K562 (cell line): Measurements from ENCODE around the gene S100A6. TPM values are rescaled to one million over a fixed set of nuclear protein-coding genes. Genes with fewer than 3 reads are reported as not detected.

Experiments
- KDM1A ChIP-seq, 2 experiments: fragments of 450-650 bp; IDR thresholded peaks; 2 replicates each; pipeline ENCODE4 v1.6.1; 2016; ENCODE audit warnings: mild to moderate bottlenecking in 2 of 2
- NR1H2 ChIP-seq: sonication (generic); formaldehyde crosslinking; IDR thresholded peaks from 2 replicates; pipeline ENCODE4 v1.4.0; 2020; ENCODE audit warnings: mild to moderate bottlenecking, missing genetic modification reagents
- SIX5 ChIP-seq, 2 experiments: IDR thresholded peaks; 2 replicates each; pipeline ENCODE4 v1.6.1; 2011; ENCODE audit warnings: low read length in 2 of 2, borderline replicate concordance in 1 of 2, low read depth in 1 of 2, mild to moderate bottlenecking in 1 of 2, moderate library complexity in 1 of 2; ENCODE audit not compliant: insufficient read depth in 1 of 2
- U2AF1 ChIP-seq: fragments of 200-400 bp; formaldehyde crosslinking; optimal IDR thresholded peaks from 2 replicates; pipeline ENCODE3; 2017; ENCODE audit warnings: mild to moderate bottlenecking, low read depth, low read length, moderate library complexity
- ZNF23 ChIP-seq: fragments of 250-450 bp; sonication (Bioruptor Pico); IDR thresholded peaks from 2 replicates; pipeline ENCODE4 v1.4.0; 2020; ENCODE audit warnings: mild to moderate bottlenecking
- polyA plus RNA-seq, 8 experiments: library from polyadenylated mRNA; depleted of rRNA in 4 of 8; stranded (reverse) in 5 of 8; unstranded in 3 of 8; fragments of >200 nt; fragmentation: Nextera tagmentation in 2 of 8; fragmentation: Illumina TruSeq in 1 of 8; extraction: Ambion mirVana in 2 of 8; extraction: Trizol in 1 of 8; gene quantifications; 2 replicates each; pipeline versions ENCODE4 v1.2.1 to v1.2.3, GENCODE V29; 2011 to 2014; ENCODE audit warnings: inconsistent platforms in 1 of 8, missing spikeins in 1 of 8
- total RNA-seq, 7 experiments: library from RNA; depleted of rRNA in 6 of 7; stranded (reverse); fragments of >200 nt in 6 of 7; fragmentation: Illumina TruSeq in 2 of 7; extraction: Trizol in 2 of 7; gene quantifications; 2 replicates each; pipeline versions ENCODE4 v1.2.1 to v1.2.3, GENCODE V29; 2011 to 2021; ENCODE audit warnings: low replicate concordance in 1 of 7
- TF ChIP-seq, protein P1 (sequence below): fragments of 250-450 bp; sonication (Bioruptor Pico); IDR thresholded peaks from 2 replicates; pipeline ENCODE4 v1.4.0; 2020; ENCODE audit warnings: mild to moderate bottlenecking, moderate library complexity
- TF ChIP-seq, protein P2 (sequence below): fragments of 450-650 bp; formaldehyde crosslinking; IDR thresholded peaks from 2 replicates; pipeline ENCODE4 v1.4.0; 2020; ENCODE audit warnings: mild to moderate bottlenecking

The S100A6 gene
- total and polyA plus RNA-seq, 9 of the 15 experiments (the other 6 are each of a cell fraction or from before 2014, with no cell fraction given): 9.8 to 66.5 (median 23.2) TPM

DNA sequence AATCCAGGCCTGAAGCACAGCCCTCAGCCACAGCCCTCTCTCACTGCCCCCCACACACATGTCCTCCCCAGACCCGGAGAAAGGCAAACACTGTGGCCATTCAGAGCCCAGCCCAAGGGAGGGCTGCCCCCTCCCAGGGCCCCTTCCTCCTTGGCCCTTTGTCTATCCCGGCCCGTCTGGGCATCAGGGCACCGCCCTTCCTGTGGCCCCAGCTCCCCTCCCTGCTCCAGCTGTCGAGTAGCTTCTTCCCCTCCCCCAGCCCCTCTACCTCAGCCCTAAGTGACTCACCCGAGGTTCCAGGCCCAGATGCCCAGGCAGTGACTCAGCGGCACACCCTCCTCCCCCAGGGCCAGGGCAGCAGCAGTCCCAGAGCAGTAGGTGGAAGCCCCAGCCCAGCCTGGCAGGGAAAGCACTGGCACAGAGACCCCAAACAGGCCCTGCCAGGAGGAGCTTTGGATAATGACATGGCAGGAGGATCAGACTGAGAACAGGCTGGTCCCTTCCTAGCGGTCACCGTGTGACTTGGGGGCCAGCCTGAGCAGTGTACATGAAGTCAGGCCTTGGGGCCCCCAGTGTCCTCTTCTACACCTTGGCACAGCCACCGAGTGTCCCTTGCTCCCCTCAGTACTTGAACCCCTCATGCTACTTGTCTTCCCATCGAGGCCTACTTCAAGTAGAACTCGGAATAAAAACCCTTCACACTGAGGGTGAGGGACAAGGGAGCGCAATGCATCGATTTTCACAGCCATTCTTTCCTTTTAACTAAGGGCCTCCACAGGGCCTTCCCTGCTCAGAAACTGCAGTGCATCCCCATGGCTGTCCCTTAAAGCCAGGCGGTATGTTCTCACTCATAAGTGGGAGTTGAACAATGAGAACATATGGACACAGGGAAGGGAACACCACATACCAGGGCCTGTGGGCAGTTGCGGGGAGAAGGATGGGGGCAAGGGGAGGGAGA lies 30.9 kb upstream of the S100A6 start (continued):
- TF ChIP-seq, protein P1, sequence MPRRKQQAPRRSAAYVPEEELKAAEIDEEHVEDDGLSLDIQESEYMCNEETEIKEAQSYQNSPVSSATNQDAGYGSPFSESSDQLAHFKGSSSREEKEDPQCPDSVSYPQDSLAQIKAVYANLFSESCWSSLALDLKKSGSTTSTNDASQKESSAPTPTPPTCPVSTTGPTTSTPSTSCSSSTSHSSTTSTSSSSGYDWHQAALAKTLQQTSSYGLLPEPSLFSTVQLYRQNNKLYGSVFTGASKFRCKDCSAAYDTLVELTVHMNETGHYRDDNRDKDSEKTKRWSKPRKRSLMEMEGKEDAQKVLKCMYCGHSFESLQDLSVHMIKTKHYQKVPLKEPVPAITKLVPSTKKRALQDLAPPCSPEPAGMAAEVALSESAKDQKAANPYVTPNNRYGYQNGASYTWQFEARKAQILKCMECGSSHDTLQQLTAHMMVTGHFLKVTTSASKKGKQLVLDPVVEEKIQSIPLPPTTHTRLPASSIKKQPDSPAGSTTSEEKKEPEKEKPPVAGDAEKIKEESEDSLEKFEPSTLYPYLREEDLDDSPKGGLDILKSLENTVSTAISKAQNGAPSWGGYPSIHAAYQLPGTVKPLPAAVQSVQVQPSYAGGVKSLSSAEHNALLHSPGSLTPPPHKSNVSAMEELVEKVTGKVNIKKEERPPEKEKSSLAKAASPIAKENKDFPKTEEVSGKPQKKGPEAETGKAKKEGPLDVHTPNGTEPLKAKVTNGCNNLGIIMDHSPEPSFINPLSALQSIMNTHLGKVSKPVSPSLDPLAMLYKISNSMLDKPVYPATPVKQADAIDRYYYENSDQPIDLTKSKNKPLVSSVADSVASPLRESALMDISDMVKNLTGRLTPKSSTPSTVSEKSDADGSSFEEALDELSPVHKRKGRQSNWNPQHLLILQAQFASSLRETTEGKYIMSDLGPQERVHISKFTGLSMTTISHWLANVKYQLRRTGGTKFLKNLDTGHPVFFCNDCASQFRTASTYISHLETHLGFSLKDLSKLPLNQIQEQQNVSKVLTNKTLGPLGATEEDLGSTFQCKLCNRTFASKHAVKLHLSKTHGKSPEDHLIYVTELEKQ: no peak
- TF ChIP-seq, protein P2, sequence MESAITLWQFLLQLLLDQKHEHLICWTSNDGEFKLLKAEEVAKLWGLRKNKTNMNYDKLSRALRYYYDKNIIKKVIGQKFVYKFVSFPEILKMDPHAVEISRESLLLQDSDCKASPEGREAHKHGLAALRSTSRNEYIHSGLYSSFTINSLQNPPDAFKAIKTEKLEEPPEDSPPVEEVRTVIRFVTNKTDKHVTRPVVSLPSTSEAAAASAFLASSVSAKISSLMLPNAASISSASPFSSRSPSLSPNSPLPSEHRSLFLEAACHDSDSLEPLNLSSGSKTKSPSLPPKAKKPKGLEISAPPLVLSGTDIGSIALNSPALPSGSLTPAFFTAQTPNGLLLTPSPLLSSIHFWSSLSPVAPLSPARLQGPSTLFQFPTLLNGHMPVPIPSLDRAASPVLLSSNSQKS (CRISPR knock-in tag): no peak
- TF ChIP-seq SIX5 (IDR thresholded peaks at IDR 0.05; ENCODE audit: borderline replicate concordance in 1 of 2, insufficient read depth in 1 of 2, low read depth in 1 of 2, low read length in 2 of 2) (no peak), ZNF23 (CRISPR knock-in tag) (no peak), NR1H2 (CRISPR knock-in tag) (no peak), U2AF1 (no peak), KDM1A (IDR thresholded peaks at IDR 0.05) (peak in 1 of 2 experiments; percentile 77; a peak in 3 of 4 replicates)
- TF ChIP-seq, all 486 proteins: peak for 159
